WTC11 (cell line): ENCODE data around the gene CERS1. TPM values are rescaled to one million over a fixed set of nuclear protein-coding genes. Genes with fewer than 3 reads are reported as not detected.

ENCODE experiments used
- ATAC-seq: fragments of 200-7000 bp; cut with Tn5 transposase; 2 replicates; pipeline ENCODE4 v1.10.0; 2021; ENCODE audit warnings: mild to moderate bottlenecking, moderate library complexity
- CTCF ChIA-PET: fragments of 300-600 bp; sonication (Branson Sonifier 250); formaldehyde crosslinking; loops from one replicate; lab custom pipeline; 2021; ENCODE audit warnings: antibody characterized with exemption; lab: Charles Lee
- POLR2A ChIA-PET: fragments of 350-600 bp; sonication (Branson Sonifier 250); formaldehyde crosslinking; loops from one replicate; lab custom pipeline; 2021; ENCODE audit warnings: antibody characterized with exemption; lab: Charles Lee
- DNase-seq: peaks from one replicate; pipeline ENCODE4 v3.0.0; 2021; ENCODE audit warnings: low spot score
- H3K27ac Mint-ChIP-seq: 2 replicates; pipeline ENCODE4 v1.8.0; 2021; ENCODE audit warnings: mixed read lengths
- H3K27me3 Mint-ChIP-seq: 2 replicates; pipeline ENCODE4 v1.8.0; 2021; ENCODE audit warnings: low read depth, mild to moderate bottlenecking, moderate library complexity, mixed read lengths
- H3K36me3 Mint-ChIP-seq: 2 replicates; pipeline ENCODE4 v1.8.0; 2021; ENCODE audit warnings: mixed read lengths
- H3K4me1 Mint-ChIP-seq: 2 replicates; pipeline ENCODE4 v1.8.0; 2022; ENCODE audit warnings: mixed read lengths
- H3K4me3 Mint-ChIP-seq: 2 replicates; pipeline ENCODE4 v1.8.0; 2021; ENCODE audit warnings: mild to moderate bottlenecking, moderate library complexity, mixed read lengths
- H3K9me3 Mint-ChIP-seq: 2 replicates; pipeline ENCODE4 v1.8.0; 2021; ENCODE audit warnings: mixed read lengths
- ATF3 ChIP-seq: sonication (generic); formaldehyde crosslinking; conservative IDR thresholded peaks from 2 replicates; pipeline ENCODE4 v1.8.1; 2022; ENCODE audit warnings: mild to moderate bottlenecking, missing genetic modification reagents
- FOXP4 ChIP-seq: sonication (generic); formaldehyde crosslinking; IDR thresholded peaks from 2 replicates; pipeline ENCODE4 v1.8.0; 2022; ENCODE audit warnings: mild to moderate bottlenecking, missing genetic modification reagents
- GABPB1 ChIP-seq: sonication (generic); formaldehyde crosslinking; IDR thresholded peaks from 2 replicates; pipeline ENCODE4 v1.8.1; 2023; ENCODE audit warnings: mild to moderate bottlenecking, missing genetic modification reagents
- GRHL2 ChIP-seq: fragments of 250-450 bp; sonication (Bioruptor Pico); IDR thresholded peaks from 2 replicates; pipeline ENCODE4 v1.8.0; 2022; ENCODE audit warnings: mild to moderate bottlenecking, moderate library complexity; ENCODE audit not compliant: insufficient replicate concordance, severe bottlenecking
- GTF2I ChIP-seq: fragments of 250-450 bp; sonication (Bioruptor Pico); conservative IDR thresholded peaks from 2 replicates; pipeline ENCODE4 v1.4.0; 2021; ENCODE audit warnings: mild to moderate bottlenecking
- HMGXB4 ChIP-seq: sonication (generic); formaldehyde crosslinking; IDR thresholded peaks from 2 replicates; pipeline ENCODE4 v1.8.1; 2023; ENCODE audit warnings: mild to moderate bottlenecking, moderate library complexity, missing genetic modification reagents
- MYBL2 ChIP-seq: sonication (generic); formaldehyde crosslinking; IDR thresholded peaks from 2 replicates; pipeline ENCODE4 v1.8.1; 2023; ENCODE audit warnings: mild to moderate bottlenecking, moderate library complexity, missing genetic modification reagents
- STAT6 ChIP-seq: sonication (generic); formaldehyde crosslinking; conservative IDR thresholded peaks from 2 replicates; pipeline ENCODE4 v1.8.1; 2023; ENCODE audit warnings: mild to moderate bottlenecking, low read depth, missing genetic modification reagents, moderate library complexity
- TCF7 ChIP-seq: sonication (generic); formaldehyde crosslinking; IDR thresholded peaks from 2 replicates; pipeline ENCODE4 v1.8.0; 2022; ENCODE audit warnings: mild to moderate bottlenecking, low read depth, missing genetic modification reagents, moderate library complexity
- ZBTB21 ChIP-seq: sonication (generic); formaldehyde crosslinking; IDR thresholded peaks from 2 replicates; pipeline ENCODE4 v1.8.1; 2023; ENCODE audit warnings: mild to moderate bottlenecking, missing genetic modification reagents, borderline replicate concordance
- ZBTB43 ChIP-seq: sonication (generic); formaldehyde crosslinking; IDR thresholded peaks from 2 replicates; pipeline ENCODE4 v1.8.1; 2023; ENCODE audit warnings: mild to moderate bottlenecking, missing genetic modification reagents
- ZNF138 ChIP-seq: sonication (generic); formaldehyde crosslinking; conservative IDR thresholded peaks from 2 replicates; pipeline ENCODE4 v1.8.1; 2022; ENCODE audit warnings: mild to moderate bottlenecking, moderate library complexity, missing genetic modification reagents
- ZNF416 ChIP-seq: fragments of 250-450 bp; sonication (Bioruptor Pico); IDR thresholded peaks from 2 replicates; pipeline ENCODE4 v1.9.0; 2021; ENCODE audit warnings: mild to moderate bottlenecking, inconsistent platforms
- total RNA-seq: library from RNA; stranded (reverse); gene quantifications from 3 replicates; pipeline ENCODE4 v1.2.3, GENCODE V29; 2021
- TF ChIP-seq, protein P1 (sequence below): sonication (generic); formaldehyde crosslinking; IDR thresholded peaks from 2 replicates; pipeline ENCODE4 v1.8.1; 2022; ENCODE audit warnings: mild to moderate bottlenecking, missing genetic modification reagents, moderate library complexity, borderline replicate concordance
- TF ChIP-seq, protein P2 (sequence below): sonication (generic); formaldehyde crosslinking; IDR thresholded peaks from 2 replicates; pipeline ENCODE4 v1.8.1; 2022; ENCODE audit warnings: mild to moderate bottlenecking, moderate library complexity, missing genetic modification reagents

CERS1 gene
- total RNA-seq, 1 experiment from 2014 or later, result 14.7 TPM

DNA sequence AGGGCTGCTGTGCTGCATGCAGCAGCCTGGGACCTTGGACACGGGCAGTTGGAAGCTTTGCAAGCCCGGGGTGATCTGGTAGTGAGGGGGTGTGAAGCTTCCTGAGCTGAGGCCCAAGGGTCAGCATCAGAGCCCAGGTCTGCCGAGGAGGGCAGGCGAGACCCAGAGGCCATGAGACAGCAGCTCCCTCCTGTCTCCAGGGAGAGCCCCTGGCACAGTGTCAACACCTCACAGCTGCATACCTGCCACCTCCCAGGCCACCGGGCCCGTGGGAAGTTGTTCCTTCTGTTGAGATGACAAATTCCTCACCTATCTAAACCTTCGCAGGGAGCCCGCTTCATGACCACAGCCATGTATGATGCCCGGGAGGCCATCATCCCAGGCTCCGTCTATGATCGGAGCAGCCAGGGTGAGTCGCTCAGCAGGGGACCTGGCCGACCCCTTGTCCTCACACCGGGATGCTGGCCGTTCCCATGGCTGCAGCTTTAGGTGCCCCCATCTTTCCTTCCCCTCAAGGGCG, 32.1 kb downstream of the CERS1 start (continued):
- TF ChIP-seq ZBTB43 (CRISPR knock-in tag) (no peak), FOXP4 (CRISPR knock-in tag) (no peak), ZNF416 (CRISPR knock-in tag) (no peak)

DNA sequence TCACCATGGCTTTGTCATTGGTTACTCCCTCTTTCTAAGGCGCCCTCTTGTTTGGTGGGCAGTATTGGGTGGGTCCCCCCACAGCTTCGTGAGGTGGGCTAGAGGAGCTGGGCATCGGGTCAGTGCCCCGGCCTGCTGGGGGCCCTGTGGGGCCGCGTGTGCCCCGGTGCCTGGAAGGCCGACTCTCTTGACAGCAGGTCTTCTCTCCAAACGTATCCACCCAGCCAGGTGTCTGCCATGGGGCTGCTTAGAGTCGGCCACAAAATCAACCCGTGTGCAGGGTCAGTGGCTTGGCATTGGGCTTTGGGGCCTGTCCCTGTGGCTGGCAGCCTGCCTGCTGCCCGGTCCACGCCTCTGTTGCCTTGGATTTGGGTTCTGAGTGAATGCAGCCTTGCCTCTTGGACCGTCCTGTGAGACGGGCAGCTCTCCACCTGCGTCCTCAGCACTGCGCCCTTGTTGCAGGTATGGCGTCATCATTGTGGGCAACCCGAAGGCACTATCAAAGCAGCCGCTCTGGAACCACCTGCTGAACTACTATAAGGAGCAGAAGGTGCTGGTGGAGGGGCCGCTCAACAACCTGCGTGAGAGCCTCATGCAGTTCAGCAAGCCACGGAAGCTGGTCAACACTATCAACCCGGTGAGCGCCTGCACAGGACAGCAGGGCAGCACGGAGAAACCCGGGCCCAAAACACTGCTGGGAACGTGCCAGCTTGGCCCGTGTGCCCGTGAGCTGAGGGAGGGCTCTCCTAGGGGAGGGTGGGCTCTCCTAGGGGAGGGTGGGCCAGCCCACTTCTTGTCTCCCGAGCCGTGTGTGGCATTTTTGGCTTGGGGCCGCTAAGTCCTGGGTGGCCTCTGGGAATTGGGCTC, 32.7 kb downstream of the CERS1 start:
- DNase-seq (no peak), ATAC-seq (no peak)
- peaks cover 46% of the 10 kb centered on the region for H3K36me3 Mint-ChIP-seq
- TF ChIP-seq GTF2I (CRISPR knock-in tag) (no peak), ZBTB21 (CRISPR knock-in tag) (no peak), ZBTB43 (CRISPR knock-in tag) (no peak), TCF7 (CRISPR knock-in tag) (no peak), HMGXB4 (CRISPR knock-in tag) (no peak), GABPB1 (no peak), ZNF138 (no peak), MYBL2 (CRISPR knock-in tag) (no peak), GRHL2 (no peak), ZNF416 (CRISPR knock-in tag) (no peak), STAT6 (CRISPR knock-in tag) (no peak), ATF3 (no peak)
- TF ChIP-seq, protein P1, sequence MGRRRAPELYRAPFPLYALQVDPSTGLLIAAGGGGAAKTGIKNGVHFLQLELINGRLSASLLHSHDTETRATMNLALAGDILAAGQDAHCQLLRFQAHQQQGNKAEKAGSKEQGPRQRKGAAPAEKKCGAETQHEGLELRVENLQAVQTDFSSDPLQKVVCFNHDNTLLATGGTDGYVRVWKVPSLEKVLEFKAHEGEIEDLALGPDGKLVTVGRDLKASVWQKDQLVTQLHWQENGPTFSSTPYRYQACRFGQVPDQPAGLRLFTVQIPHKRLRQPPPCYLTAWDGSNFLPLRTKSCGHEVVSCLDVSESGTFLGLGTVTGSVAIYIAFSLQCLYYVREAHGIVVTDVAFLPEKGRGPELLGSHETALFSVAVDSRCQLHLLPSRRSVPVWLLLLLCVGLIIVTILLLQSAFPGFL (CRISPR knock-in tag), result no peak
- TF ChIP-seq, protein P2, sequence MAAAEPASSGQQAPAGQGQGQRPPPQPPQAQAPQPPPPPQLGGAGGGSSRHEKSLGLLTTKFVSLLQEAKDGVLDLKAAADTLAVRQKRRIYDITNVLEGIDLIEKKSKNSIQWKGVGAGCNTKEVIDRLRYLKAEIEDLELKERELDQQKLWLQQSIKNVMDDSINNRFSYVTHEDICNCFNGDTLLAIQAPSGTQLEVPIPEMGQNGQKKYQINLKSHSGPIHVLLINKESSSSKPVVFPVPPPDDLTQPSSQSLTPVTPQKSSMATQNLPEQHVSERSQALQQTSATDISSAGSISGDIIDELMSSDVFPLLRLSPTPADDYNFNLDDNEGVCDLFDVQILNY (CRISPR knock-in tag), result no peak
- no peak overlapping the region for H3K4me3 Mint-ChIP-seq
- POLR2A ChIA-PET, result no interaction called here
- CTCF ChIA-PET, result interaction anchor here (0.5 to 3.0 kb wide), 5 partner anchors 9 to 401 kb away, joined by 3 to 14 read pairs (median 4); no protein-coding TSS in a partner anchor
- H3K4me1 Mint-ChIP-seq, result 0 out of 2 replicates have a peak, but pooled peaks cover 6% of the 10 kb centered on the region
- no peaks in the 10 kb centered on the region for H3K9me3 Mint-ChIP-seq
- no peak overlapping the region for H3K27ac Mint-ChIP-seq
- H3K27me3 Mint-ChIP-seq, result no peaks in the 10 kb centered on the region
